HCT116 (cell line): ENCODE results near the gene NACC1. TPM values are rescaled to one million over a fixed set of nuclear protein-coding genes. Genes with fewer than 3 reads are reported as not detected.

Experiments
- ATAC-seq: fragments of 200-7000 bp; cut with Tn5 transposase; 2 replicates; pipeline ENCODE4 v1.9.1; 2020; ENCODE audit warnings: mild to moderate bottlenecking, moderate library complexity
- BruUV-seq: library from RNA; stranded (reverse); fragments of 400-500 nt; replicated peaks from 2 replicates; lab custom pipeline; 2021; lab: Mats Ljungman, UMichigan
- CTCF ChIA-PET: fragments of 300-600 bp; sonication (Branson Sonifier 250); formaldehyde crosslinking; loops from one replicate; lab custom pipeline; 2021; ENCODE audit warnings: antibody characterized with exemption; lab: Charles Lee
- POLR2A ChIA-PET: fragments of 300-600, 350-600 bp; sonication (Branson Sonifier 250); formaldehyde crosslinking; loops from one replicate; lab custom pipeline; 2021; ENCODE audit warnings: antibody characterized with exemption; lab: Charles Lee
- RAD21 ChIA-PET, 2 experiments: fragments of 300-600 bp; sonication (Branson Sonifier 250); formaldehyde crosslinking; loops; one replicate each; lab custom pipeline; 2023; ENCODE audit warnings: low total read pairs in 2 of 2; ENCODE audit not compliant: uncharacterized antibody in 2 of 2, unreplicated experiment in 2 of 2, low non-redundant PET in 1 of 2; lab: Charles Lee
- DNase-seq: peaks from one replicate; pipeline ENCODE4 v3.0.0-alpha.2; 2010; ENCODE audit warnings: low read depth, low spot score
- H2AFZ ChIP-seq: fragments of 200-600 bp; shearing (Covaris generic), sonication (generic); 2 replicates; pipeline ENCODE4 v1.6.1; 2017; ENCODE audit warnings: low read depth, mixed run types, mixed read lengths, antibody characterized with exemption, low read length; ENCODE audit not compliant: poor library complexity, severe bottlenecking
- H3K27ac ChIP-seq: 2 replicates; pipeline ENCODE4 v1.5.1; 2012; ENCODE audit warnings: low read depth, low read length
- H3K27me3 ChIP-seq: fragments of 200-600 bp; sonication (generic); 2 replicates; pipeline ENCODE4 v1.6.1; 2016; ENCODE audit warnings: mixed run types, low read length, mixed read lengths; ENCODE audit not compliant: insufficient read depth
- H3K36me3 ChIP-seq, 2 experiments: fragments of 200-500 bp in 1 of 2; fragments of 200-600 bp in 1 of 2; sonication (Bioruptor generic) in 1 of 2; sonication (generic) in 1 of 2; 2 replicates each; pipeline versions ENCODE4 v1.5.1 to v1.6.1; 2014 to 2016; ENCODE audit warnings: low read length in 2 of 2, inconsistent platforms in 1 of 2, mixed read lengths in 1 of 2, mixed run types in 1 of 2; ENCODE audit not compliant: insufficient read depth in 2 of 2, control insufficient read depth in 1 of 2
- H3K4me1 ChIP-seq, 2 experiments: fragments of 200-600 bp in 1 of 2; sonication (generic) in 1 of 2; 2 replicates each; pipeline versions ENCODE4 v1.5.1 to v1.6.1; 2012 to 2017; ENCODE audit warnings: low read length in 2 of 2, inconsistent platforms in 1 of 2, mild to moderate bottlenecking in 1 of 2, mixed read lengths in 1 of 2, mixed run types in 1 of 2, moderate library complexity in 1 of 2; ENCODE audit not compliant: insufficient read depth in 2 of 2, control insufficient read depth in 1 of 2
- H3K4me2 ChIP-seq: fragments of 200-600 bp; sonication (generic); 2 replicates; pipeline ENCODE4 v1.6.1; 2017; ENCODE audit warnings: mixed run types, low read length, mixed read lengths
- H3K4me3 ChIP-seq, 2 experiments: fragments of 200-600 bp in 1 of 2; sonication (generic) in 1 of 2; replicated peaks in 1 of 2; 2 replicates each; pipeline ENCODE4 v1.5.1; 2011 to 2016; ENCODE audit warnings: low read length in 2 of 2, control low read depth in 1 of 2, low read depth in 1 of 2, mild to moderate bottlenecking in 1 of 2, mixed read lengths in 1 of 2, mixed run types in 1 of 2
- H3K79me2 ChIP-seq: fragments of 200-600 bp; sonication (generic); 2 replicates; pipeline ENCODE4 v1.6.1; 2017; ENCODE audit warnings: mild to moderate bottlenecking, mixed run types, low read length, moderate library complexity, mixed read lengths; ENCODE audit not compliant: insufficient read depth
- H3K9ac ChIP-seq: fragments of 200-600 bp; sonication (generic); 2 replicates; pipeline ENCODE4 v1.6.1; 2016; ENCODE audit warnings: low read length, mixed read lengths
- H3K9me2 ChIP-seq: fragments of 200-600 bp; sonication (generic), shearing (Covaris generic); 2 replicates; pipeline ENCODE4 v1.6.1; 2017; ENCODE audit warnings: mixed run types, mild to moderate bottlenecking, moderate library complexity; ENCODE audit not compliant: insufficient read depth
- H3K9me3 ChIP-seq, 2 experiments: fragments of 200-500 bp in 1 of 2; fragments of 200-600 bp in 1 of 2; sonication (Bioruptor generic) in 1 of 2; sonication (generic) in 1 of 2; 2 replicates each; pipeline ENCODE4 v1.6.1; 2014 to 2017; ENCODE audit warnings: low read length in 2 of 2, mixed read lengths in 2 of 2, inconsistent platforms in 1 of 2, low read depth in 1 of 2, mild to moderate bottlenecking in 1 of 2, mixed run types in 1 of 2, moderate library complexity in 1 of 2; ENCODE audit not compliant: control insufficient read depth in 1 of 2, insufficient read depth in 1 of 2
- H4K20me1 ChIP-seq: fragments of 200-600 bp; sonication (generic), shearing (Covaris generic); 2 replicates; pipeline ENCODE4 v1.6.1; 2017; ENCODE audit warnings: mixed run types, mild to moderate bottlenecking, moderate library complexity; ENCODE audit not compliant: insufficient read depth
- CBX3 ChIP-seq: IDR thresholded peaks from 2 replicates; pipeline ENCODE4 v1.6.1; 2012; ENCODE audit warnings: low read depth
- CTCF ChIP-seq, 3 experiments: fragments of 200-600 bp in 1 of 3; sonication (generic) in 1 of 3; IDR thresholded peaks in 2 of 3; conservative IDR thresholded peaks in 1 of 3; 2 replicates each; pipeline ENCODE4 v1.5.1; 2012 to 2017; ENCODE audit warnings: low read depth in 2 of 3, low read length in 2 of 3, antibody characterized with exemption in 1 of 3, borderline replicate concordance in 1 of 3, control low read depth in 1 of 3, mild to moderate bottlenecking in 1 of 3, mixed read lengths in 1 of 3, mixed run types in 1 of 3, moderate library complexity in 1 of 3; ENCODE audit not compliant: insufficient read depth in 1 of 3
- ELF1 ChIP-seq: IDR thresholded peaks from 2 replicates; pipeline ENCODE4 v1.6.1; 2012; ENCODE audit warnings: low read depth, borderline replicate concordance
- FOSL1 ChIP-seq: IDR thresholded peaks from 2 replicates; pipeline ENCODE4 v1.6.1; 2012; ENCODE audit warnings: low read depth
- JUND ChIP-seq: IDR thresholded peaks from 2 replicates; pipeline ENCODE4 v1.6.1; 2012
- POLR2A ChIP-seq: IDR thresholded peaks from 2 replicates; pipeline ENCODE4 v1.7.0; 2011; ENCODE audit warnings: borderline replicate concordance; ENCODE audit not compliant: insufficient read depth, insufficient read length; ENCODE audit errors: extremely low read depth
- REST ChIP-seq: IDR thresholded peaks from 2 replicates; pipeline ENCODE4 v1.6.1; 2012; ENCODE audit warnings: low read depth
- SRF ChIP-seq: IDR thresholded peaks from 2 replicates; pipeline ENCODE4 v1.6.1; 2012; ENCODE audit warnings: low read depth
- YY1 ChIP-seq: IDR thresholded peaks from 2 replicates; pipeline ENCODE4 v1.6.1; 2011; ENCODE audit warnings: low read length, low read depth, moderate library complexity, mild to moderate bottlenecking; ENCODE audit not compliant: insufficient replicate concordance; ENCODE audit errors: extremely low read depth
- ZBTB33 ChIP-seq: IDR thresholded peaks from 2 replicates; pipeline ENCODE4 v1.6.1; 2011; ENCODE audit warnings: mild to moderate bottlenecking, low read length, moderate library complexity; ENCODE audit not compliant: insufficient replicate concordance; ENCODE audit errors: extremely low read depth
- ZFX ChIP-seq: fragments of 450-650 bp; IDR thresholded peaks from 2 replicates; pipeline ENCODE4 v1.6.1; 2017
- ZNF274 ChIP-seq: fragments of 200-500 bp; sonication (Bioruptor generic); IDR thresholded peaks from 2 replicates; pipeline ENCODE4 v1.6.1; 2014; ENCODE audit warnings: mild to moderate bottlenecking, low read depth, low read length, inconsistent platforms
- intact Hi-C: fragments of 100-400 bp; cut with micrococcal nuclease; formaldehyde crosslinking; loops from 2 replicates; pipeline ENCODE4 v1.10.0; 2022
- total RNA-seq: library from RNA; stranded (reverse); gene quantifications from one replicate; pipeline ENCODE4 v1.2.1, GENCODE V29; 2021; ENCODE audit not compliant: unreplicated experiment
- TF ChIP-seq, protein P1 (sequence below): IDR thresholded peaks from 2 replicates; pipeline ENCODE4 v1.6.1; 2012

NACC1 gene
- total RNA-seq, 1 experiment from 2014 or later, result 181 TPM

DNA sequence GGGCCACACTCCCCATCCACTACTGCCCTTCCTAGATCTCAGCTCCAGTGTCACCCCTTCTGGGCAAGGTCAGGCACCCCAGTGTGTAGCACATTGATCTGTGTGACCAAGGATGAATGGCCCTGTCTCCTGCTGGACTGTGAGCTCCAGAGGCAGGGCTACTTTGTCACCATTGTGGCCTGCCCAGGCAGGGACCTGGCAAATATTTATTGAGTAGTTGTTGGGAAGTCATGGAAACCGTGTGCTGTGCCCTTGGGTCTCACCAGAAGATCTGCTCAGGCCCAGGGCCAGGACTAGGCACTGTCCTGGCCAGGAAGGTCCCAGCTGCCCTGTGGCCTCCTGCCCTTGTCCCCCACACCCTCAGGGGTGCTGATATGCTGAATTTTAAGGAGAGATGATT, 10.5 kb downstream of the NACC1 start:
- ChIA-PET POLR2A (no interaction called here), RAD21 (no interaction called here)
- H3K27ac ChIP-seq, result peak overlapping the region; percentile 8; the same call in 1 of the 2 replicates

More for the DNA sequence above, 10.5 kb downstream of the NACC1 start:
- H4K20me1 ChIP-seq, result peaks cover 7% of the 10 kb centered on the region; the same call in 1 of the 2 replicates
- intact Hi-C loops, result no loop called here
- CTCF ChIA-PET, result no interaction called here
- no peak overlapping the region for H3K4me2 ChIP-seq
- no peak overlapping the region for H3K4me3 ChIP-seq
- H2AFZ ChIP-seq, result no peak overlapping the region
- DNase-seq, result no peak
- BruUV-seq, result no TSS peak
- H3K9me2 ChIP-seq, result no peaks in the 10 kb centered on the region
- H3K79me2 ChIP-seq, result peaks cover 98% of the 10 kb centered on the region
- no peak overlapping the region for H3K9ac ChIP-seq
- no peak for TF ChIP-seq FOSL1
- TF ChIP-seq CTCF (IDR thresholded peaks at IDR 0.05 in 2 of 3, conservative IDR thresholded peaks at IDR 0.05 in 1 of 3; ENCODE audit: borderline replicate concordance in 1 of 3, insufficient read depth in 1 of 3, low read depth in 2 of 3, low read length in 2 of 3), result no peak
- no peak for TF ChIP-seq ZFX
- TF ChIP-seq POLR2A, result no peak
- TF ChIP-seq ZBTB33, result no peak
- TF ChIP-seq, protein P1, sequence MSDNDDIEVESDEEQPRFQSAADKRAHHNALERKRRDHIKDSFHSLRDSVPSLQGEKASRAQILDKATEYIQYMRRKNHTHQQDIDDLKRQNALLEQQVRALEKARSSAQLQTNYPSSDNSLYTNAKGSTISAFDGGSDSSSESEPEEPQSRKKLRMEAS, result no peak
- no peak for TF ChIP-seq REST
- TF ChIP-seq JUND, result no peak
- TF ChIP-seq YY1, result no peak
- TF ChIP-seq ELF1, result no peak
- TF ChIP-seq SRF, result no peak
- TF ChIP-seq ZNF274, result no peak
- no peak for TF ChIP-seq CBX3
- ATAC-seq, result peak; percentile 20; the same call in 1 of the 2 replicates
- H3K36me3 ChIP-seq, result peaks cover 3 to 14% of the 10 kb centered on the region in 2 experiments; a peak in 2 of 4 replicates
- no peaks in the 10 kb centered on the region for H3K9me3 ChIP-seq
- H3K4me1 ChIP-seq, result peaks cover 2 to 43% of the 10 kb centered on the region in 2 experiments; a peak in 3 of 4 replicates
- H3K27me3 ChIP-seq, result no peaks in the 10 kb centered on the region
